Naive thymus-derived CD4-positive, alpha-beta T cell (primary cell): ENCODE results near the gene DCTD. TPM values are rescaled to one million over a fixed set of nuclear protein-coding genes. Genes with fewer than 3 reads are reported as not detected.

Source experiments
- ATAC-seq: fragments of 150-1000 bp; cut with Tn5 transposase; 2 replicates; pipeline ENCODE4 v1.10.0; 2021; ENCODE audit warnings: mild to moderate bottlenecking, moderate library complexity
- CTCF ChIA-PET: fragments of 350-600 bp; sonication (Branson Sonifier 250); formaldehyde crosslinking; loops from one replicate; lab custom pipeline; 2021; ENCODE audit warnings: antibody characterized with exemption; lab: Charles Lee
- POLR2A ChIA-PET: fragments of 350-600 bp; sonication (Branson Sonifier 250); formaldehyde crosslinking; loops from one replicate; lab custom pipeline; 2021; ENCODE audit warnings: antibody characterized with exemption, inconsistent platforms; lab: Charles Lee
- DNase-seq, 9 donors: peaks; one replicate each; pipeline versions ENCODE4 v3.0.0 to v3.0.0-alpha.2; 2020 to 2022; ENCODE audit warnings: mixed read lengths in 1 of 9
- H3K27ac ChIP-seq: one replicate; pipeline ENCODE4 v1.7.0; 2013; ENCODE audit warnings: mild to moderate bottlenecking, low read depth, low read length, moderate library complexity
- H3K27me3 ChIP-seq, 2 donors: one replicate each; pipeline ENCODE4 v1.7.0; 2013; ENCODE audit warnings: low read length in 2 of 2, mild to moderate bottlenecking in 2 of 2, moderate library complexity in 2 of 2; ENCODE audit not compliant: control insufficient read depth in 2 of 2, insufficient read depth in 2 of 2
- H3K36me3 ChIP-seq, 3 experiments: 1 replicate in 2 of 3; 2 replicates in 1 of 3; pipeline ENCODE4 v1.7.0; 2013; ENCODE audit warnings: low read length in 3 of 3, mild to moderate bottlenecking in 3 of 3, moderate library complexity in 1 of 3; ENCODE audit not compliant: insufficient read depth in 3 of 3, control insufficient read depth in 2 of 3
- H3K4me1 ChIP-seq, 2 donors: one replicate each; pipeline ENCODE4 v1.7.0; 2013; ENCODE audit warnings: low read length in 2 of 2, mild to moderate bottlenecking in 2 of 2, moderate library complexity in 1 of 2; ENCODE audit not compliant: control insufficient read depth in 2 of 2, insufficient read depth in 2 of 2
- H3K4me3 ChIP-seq: 2 replicates; pipeline ENCODE4 v1.7.0; 2013; ENCODE audit warnings: mild to moderate bottlenecking, low read length
- H3K9me3 ChIP-seq, 3 experiments: 1 replicate in 2 of 3; 2 replicates in 1 of 3; pipeline ENCODE4 v1.7.0; 2013; ENCODE audit warnings: low read length in 3 of 3; ENCODE audit not compliant: control insufficient read depth in 2 of 3
- H3K27ac Mint-ChIP-seq, 9 donors: one replicate each; pipeline ENCODE4 v1.8.0; 2020 to 2022; ENCODE audit warnings: mixed read lengths in 9 of 9, mild to moderate bottlenecking in 8 of 9, moderate library complexity in 5 of 9, inconsistent platforms in 2 of 9
- H3K27me3 Mint-ChIP-seq, 5 donors: one replicate each; pipeline ENCODE4 v1.8.0; 2021 to 2022; ENCODE audit warnings: mixed read lengths in 5 of 5, mild to moderate bottlenecking in 1 of 5
- H3K36me3 Mint-ChIP-seq, 5 donors: one replicate each; pipeline ENCODE4 v1.8.0; 2020 to 2022; ENCODE audit warnings: mixed read lengths in 5 of 5, mild to moderate bottlenecking in 3 of 5, inconsistent platforms in 1 of 5
- H3K4me1 Mint-ChIP-seq, 7 donors: one replicate each; pipeline ENCODE4 v1.8.0; 2020 to 2022; ENCODE audit warnings: mixed read lengths in 7 of 7, mild to moderate bottlenecking in 3 of 7, inconsistent platforms in 1 of 7
- H3K4me3 Mint-ChIP-seq, 10 donors: one replicate each; pipeline ENCODE4 v1.8.0; 2020 to 2022; ENCODE audit warnings: mild to moderate bottlenecking in 10 of 10, mixed read lengths in 10 of 10, moderate library complexity in 6 of 10, inconsistent platforms in 2 of 10
- H3K9me3 Mint-ChIP-seq, 11 donors: one replicate each; pipeline ENCODE4 v1.8.0; 2020 to 2022; ENCODE audit warnings: mixed read lengths in 11 of 11, mild to moderate bottlenecking in 4 of 11, inconsistent platforms in 1 of 11, moderate library complexity in 1 of 11
- intact Hi-C, 2 donors: fragments of 100-400 bp; cut with micrococcal nuclease; formaldehyde crosslinking; loops; one replicate each; pipeline ENCODE4 v1.15.1; 2023
- polyA plus RNA-seq, 2 donors: library from polyadenylated mRNA; unstranded; fragments of 300-500 nt; fragmentation: Illumina TruSeq; gene quantifications; one replicate each; pipeline ENCODE4 v1.2.3, GENCODE V29; 2021
- total RNA-seq, 6 experiments: library from RNA in 5 of 6; stranded (reverse) in 5 of 6; gene quantifications; 1 replicate in 5 of 6; 2 replicates in 1 of 6; pipeline ENCODE4 v1.2.3 and lab custom pipeline; 2021 to 2026

The DCTD gene
- total and polyA plus RNA-seq, 7 experiments from 2014 or later, result 61.4 to 84.7 (median 70.6) TPM

- ATAC-seq, result no peak
- Mint-ChIP-seq H3K27me3 (no peaks in the 10 kb centered on the region), H3K9me3 (no peaks in the 10 kb centered on the region), H3K4me1 (peaks cover 0 to 2% (median 0%) of the 10 kb centered on the region in 7 donors), H3K27ac (no peak overlapping the region), H3K4me3 (no peak overlapping the region), H3K36me3 (peaks cover 0 to 71% (median 34%) of the 10 kb centered on the region in 5 donors)
- POLR2A ChIA-PET, result no interaction called here
- H3K27me3 ChIP-seq, result no peaks in the 10 kb centered on the region
- no peak for DNase-seq
- intact Hi-C loops, result no loop called here
- no peaks in the 10 kb centered on the region for H3K4me1 ChIP-seq
- no peaks in the 10 kb centered on the region for H3K9me3 ChIP-seq
- CTCF ChIA-PET, result no interaction called here
- H3K4me3 ChIP-seq, result no peak overlapping the region
- peaks cover 0 to 21% (median 0%) of the 10 kb centered on the region in 3 experiments for H3K36me3 ChIP-seq
- no peak overlapping the region for H3K27ac ChIP-seq
Observed at GRCh38 chr4:182873726-182874125, 43.5 kb downstream of the DCTD start.

GRCh38 chr4:182873289-182873688 lies 43.9 kb downstream of the DCTD start:
- peaks cover 0 to 2% (median 0%) of the 10 kb centered on the region in 7 donors for H3K4me1 Mint-ChIP-seq
- Histone ChIP-seq H3K27ac (no peak overlapping the region), H3K4me1 (no peaks in the 10 kb centered on the region), H3K36me3 (peaks cover 0 to 21% (median 0%) of the 10 kb centered on the region in 3 experiments), H3K4me3 (no peak overlapping the region), H3K9me3 (no peaks in the 10 kb centered on the region), H3K27me3 (no peaks in the 10 kb centered on the region)
- H3K27me3 Mint-ChIP-seq, result no peaks in the 10 kb centered on the region
- ATAC-seq (no peak), DNase-seq (no peak)
- CTCF ChIA-PET, result no interaction called here
- POLR2A ChIA-PET, result no interaction called here
- intact Hi-C loops, result no loop called here
- no peak overlapping the region for H3K27ac Mint-ChIP-seq
- peaks cover 0 to 71% (median 34%) of the 10 kb centered on the region in 5 donors for H3K36me3 Mint-ChIP-seq
- H3K4me3 Mint-ChIP-seq, result no peak overlapping the region
- H3K9me3 Mint-ChIP-seq, result no peaks in the 10 kb centered on the region

DNA sequence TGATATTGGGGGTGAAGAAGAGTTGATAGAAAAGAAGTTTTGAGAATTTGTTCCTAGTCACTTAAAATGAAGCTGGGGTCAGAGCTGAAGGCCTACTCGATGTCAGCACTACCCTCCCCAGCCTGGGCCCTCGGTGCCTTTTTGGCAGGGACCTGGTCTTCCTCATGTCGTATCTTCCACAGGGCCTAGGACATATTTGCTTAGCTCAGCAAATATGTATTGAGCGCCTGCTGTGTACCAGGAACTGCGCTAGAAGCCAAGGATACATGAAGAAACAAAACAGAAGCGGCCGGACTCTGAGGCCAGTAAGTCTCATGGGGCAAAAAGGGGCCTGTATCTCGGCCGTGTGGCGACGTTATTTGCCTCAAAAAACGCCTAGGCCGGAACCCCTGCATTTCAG lies 44.3 kb downstream of the DCTD start:
- ChIA-PET POLR2A (no interaction called here), CTCF (no interaction called here)
- ATAC-seq (no peak), DNase-seq (no peak)
- H3K27me3 Mint-ChIP-seq, result no peaks in the 10 kb centered on the region
- Histone ChIP-seq H3K27ac (no peak overlapping the region), H3K27me3 (no peaks in the 10 kb centered on the region), H3K36me3 (peaks cover 0 to 21% (median 0%) of the 10 kb centered on the region in 3 experiments), H3K4me1 (no peaks in the 10 kb centered on the region), H3K4me3 (no peak overlapping the region), H3K9me3 (no peaks in the 10 kb centered on the region)
- no peak overlapping the region for H3K4me3 Mint-ChIP-seq
- H3K27ac Mint-ChIP-seq, result no peak overlapping the region
- peaks cover 0 to 2% (median 0%) of the 10 kb centered on the region in 7 donors for H3K4me1 Mint-ChIP-seq
- peaks cover 0 to 67% (median 32%) of the 10 kb centered on the region in 5 donors for H3K36me3 Mint-ChIP-seq
- intact Hi-C loops, result no loop called here
- no peaks in the 10 kb centered on the region for H3K9me3 Mint-ChIP-seq

GRCh38 chr4:182871616-182872015 lies 45.6 kb downstream of the DCTD start:
- no peak overlapping the region for H3K4me3 ChIP-seq
- H3K36me3 ChIP-seq, result peaks cover 0 to 13% (median 0%) of the 10 kb centered on the region in 3 experiments
- H3K27me3 ChIP-seq, result no peaks in the 10 kb centered on the region
- no peaks in the 10 kb centered on the region for H3K4me1 ChIP-seq
- peaks cover 0 to 59% (median 27%) of the 10 kb centered on the region in 5 donors for H3K36me3 Mint-ChIP-seq
- H3K4me3 Mint-ChIP-seq, result no peak overlapping the region
- DNase-seq (no peak), ATAC-seq (no peak)
- CTCF ChIA-PET, result no interaction called here
- H3K27ac ChIP-seq, result no peak overlapping the region
- no peaks in the 10 kb centered on the region for H3K9me3 Mint-ChIP-seq
- H3K27ac Mint-ChIP-seq, result no peak overlapping the region
- H3K4me1 Mint-ChIP-seq, result peaks cover 0 to 2% (median 0%) of the 10 kb centered on the region in 7 donors
- no peaks in the 10 kb centered on the region for H3K9me3 ChIP-seq
- H3K27me3 Mint-ChIP-seq, result no peaks in the 10 kb centered on the region
- intact Hi-C loops, result no loop called here
- POLR2A ChIA-PET, result no interaction called here

GRCh38 chr4:182869697-182870096 lies 47.5 kb downstream of the DCTD start:
- Histone ChIP-seq H3K4me1 (no peaks in the 10 kb centered on the region), H3K36me3 (no peaks in the 10 kb centered on the region), H3K9me3 (no peaks in the 10 kb centered on the region), H3K4me3 (no peak overlapping the region), H3K27me3 (no peaks in the 10 kb centered on the region), H3K27ac (no peak overlapping the region)
- CTCF ChIA-PET, result interaction anchor here (0.6 kb wide), 1 partner anchor 592 kb away, joined by 3 read pairs; no protein-coding TSS in a partner anchor
- POLR2A ChIA-PET, result no interaction called here
- Mint-ChIP-seq H3K9me3 (no peaks in the 10 kb centered on the region), H3K36me3 (peaks cover 0 to 42% (median 15%) of the 10 kb centered on the region in 5 donors), H3K27me3 (no peaks in the 10 kb centered on the region), H3K4me1 (peaks cover 0 to 2% (median 0%) of the 10 kb centered on the region in 7 donors), H3K27ac (no peak overlapping the region), H3K4me3 (no peak overlapping the region)
- intact Hi-C loops, result no loop called here
- ATAC-seq (no peak), DNase-seq (no peak)

- ATAC-seq (no peak), DNase-seq (no peak)
- Mint-ChIP-seq H3K27ac (no peak overlapping the region), H3K9me3 (no peaks in the 10 kb centered on the region), H3K4me1 (peaks cover 0 to 2% (median 0%) of the 10 kb centered on the region in 7 donors), H3K4me3 (no peak overlapping the region), H3K36me3 (peaks cover 0 to 19% (median 0%) of the 10 kb centered on the region in 5 donors), H3K27me3 (no peaks in the 10 kb centered on the region)
- CTCF ChIA-PET, result no interaction called here
- H3K27me3 ChIP-seq, result no peaks in the 10 kb centered on the region
- H3K4me1 ChIP-seq, result no peaks in the 10 kb centered on the region
- no peaks in the 10 kb centered on the region for H3K9me3 ChIP-seq
- POLR2A ChIA-PET, result no interaction called here
- no peaks in the 10 kb centered on the region for H3K36me3 ChIP-seq
- intact Hi-C loops, result no loop called here
- no peak overlapping the region for H3K4me3 ChIP-seq
- H3K27ac ChIP-seq, result no peak overlapping the region
Observed at GRCh38 chr4:182866746-182867145, 50.4 kb downstream of the DCTD start.

DNA sequence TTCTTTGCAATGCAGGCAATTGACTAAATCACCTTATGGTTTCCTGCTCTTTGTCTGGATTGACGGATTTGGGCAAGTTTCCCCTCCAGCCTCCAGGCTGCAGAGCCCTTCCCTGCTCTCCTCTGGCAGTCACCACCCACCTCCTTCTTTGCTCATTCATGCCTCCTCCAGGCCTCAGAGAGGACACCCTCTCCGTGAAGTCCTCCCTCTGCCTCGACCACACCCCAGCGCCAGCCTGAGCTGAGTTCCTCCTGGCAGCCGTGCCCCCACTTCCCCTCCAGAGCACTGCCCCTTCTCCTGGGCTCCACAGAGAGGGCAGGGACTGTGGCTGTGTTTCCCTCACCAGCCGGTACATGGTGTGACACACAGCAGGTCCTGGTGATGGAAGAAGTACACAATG lies 53.7 kb downstream of the DCTD start:
- Mint-ChIP-seq H3K36me3 (peaks cover 0 to 21% (median 11%) of the 10 kb centered on the region in 5 donors), H3K4me1 (no peaks in the 10 kb centered on the region), H3K9me3 (peaks cover 0 to 13% (median 4%) of the 10 kb centered on the region in 11 donors), H3K27me3 (no peaks in the 10 kb centered on the region), H3K4me3 (no peak overlapping the region), H3K27ac (no peak overlapping the region)
- H3K4me3 ChIP-seq, result no peak overlapping the region
- no peaks in the 10 kb centered on the region for H3K9me3 ChIP-seq
- no peak for DNase-seq
- H3K4me1 ChIP-seq, result no peaks in the 10 kb centered on the region
- H3K27ac ChIP-seq, result no peak overlapping the region
- intact Hi-C loops, result no loop called here
- POLR2A ChIA-PET, result no interaction called here
- ATAC-seq, result peak; percentile 42
- CTCF ChIA-PET, result no interaction called here
- no peaks in the 10 kb centered on the region for H3K36me3 ChIP-seq
- H3K27me3 ChIP-seq, result no peaks in the 10 kb centered on the region
